Omental fat pad (tissue), 4 donors: ENCODE data around the gene MT1X. TPM values are rescaled to one million over a fixed set of nuclear protein-coding genes. Genes with fewer than 3 reads are reported as not detected.

Experiments
- ATAC-seq: fragments of 150-250 bp; one replicate; pipeline ENCODE4 v1.9.1; 2016; ENCODE audit warnings: mild to moderate bottlenecking, moderate library complexity; ENCODE audit not compliant: low FRiP score
- DNase-seq: peaks from one replicate; pipeline ENCODE4 v3.0.0-alpha.2; 2019; ENCODE audit warnings: low spot score
- total RNA-seq, 4 donors: library from RNA; depleted of rRNA; stranded (reverse); fragments of >200 nt; gene quantifications; one replicate each; pipeline ENCODE4 v1.1.0, GENCODE V29; 2016
- TF ChIP-seq, protein P1 (sequence below), 3 donors: fragments of 450-650 bp; IDR thresholded peaks; one replicate each; pipeline ENCODE4 v1.5.1; 2016 to 2017; ENCODE audit warnings: antibody characterized with exemption in 3 of 3, mild to moderate bottlenecking in 3 of 3, moderate library complexity in 2 of 3

Gene MT1X
- total RNA-seq: 1,000 to 10,000 TPM; 1,336 to 3,452 (median 1,838) TPM

GRCh38 chr16:56681939-56682702 lies at the start of gene MT1X:
TSS of gene MT1X (plus strand) at chr16:56682470. CDS start at chr16:56682541, 71 bp downstream.
- ATAC-seq: peak; percentile 93
- TF ChIP-seq, protein P1, sequence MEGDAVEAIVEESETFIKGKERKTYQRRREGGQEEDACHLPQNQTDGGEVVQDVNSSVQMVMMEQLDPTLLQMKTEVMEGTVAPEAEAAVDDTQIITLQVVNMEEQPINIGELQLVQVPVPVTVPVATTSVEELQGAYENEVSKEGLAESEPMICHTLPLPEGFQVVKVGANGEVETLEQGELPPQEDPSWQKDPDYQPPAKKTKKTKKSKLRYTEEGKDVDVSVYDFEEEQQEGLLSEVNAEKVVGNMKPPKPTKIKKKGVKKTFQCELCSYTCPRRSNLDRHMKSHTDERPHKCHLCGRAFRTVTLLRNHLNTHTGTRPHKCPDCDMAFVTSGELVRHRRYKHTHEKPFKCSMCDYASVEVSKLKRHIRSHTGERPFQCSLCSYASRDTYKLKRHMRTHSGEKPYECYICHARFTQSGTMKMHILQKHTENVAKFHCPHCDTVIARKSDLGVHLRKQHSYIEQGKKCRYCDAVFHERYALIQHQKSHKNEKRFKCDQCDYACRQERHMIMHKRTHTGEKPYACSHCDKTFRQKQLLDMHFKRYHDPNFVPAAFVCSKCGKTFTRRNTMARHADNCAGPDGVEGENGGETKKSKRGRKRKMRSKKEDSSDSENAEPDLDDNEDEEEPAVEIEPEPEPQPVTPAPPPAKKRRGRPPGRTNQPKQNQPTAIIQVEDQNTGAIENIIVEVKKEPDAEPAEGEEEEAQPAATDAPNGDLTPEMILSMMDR (IDR thresholded peaks at IDR 0.05): no peak
- peak; percentile 92 for DNase-seq

DNA sequence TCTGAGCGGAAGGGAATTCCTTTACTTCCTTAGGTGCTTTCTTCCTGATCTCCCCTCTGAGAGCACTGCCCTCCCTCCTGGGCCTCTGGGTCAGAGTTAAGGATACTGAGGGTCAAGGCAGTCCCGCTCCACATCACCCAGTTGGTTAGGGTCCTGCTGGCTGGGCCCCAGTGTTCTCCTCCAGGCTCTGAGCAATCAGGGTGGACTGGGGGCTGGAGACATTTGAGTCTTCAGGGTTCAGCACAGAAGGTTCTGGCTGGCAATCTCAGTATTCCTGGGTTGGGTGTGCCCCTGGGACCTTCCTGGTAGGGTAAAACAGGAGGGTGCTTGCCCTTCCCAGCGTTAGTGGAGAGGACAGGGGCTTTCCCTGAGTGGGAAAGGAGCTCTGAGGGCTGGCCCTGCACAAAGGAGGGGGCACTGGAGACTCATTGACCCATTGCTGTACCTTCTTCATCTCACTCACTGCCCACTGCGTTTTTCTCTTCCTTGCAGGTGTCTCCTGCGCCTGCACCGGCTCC lies 49.4 kb upstream of the MT1X start:
- ATAC-seq (peak; percentile 0), DNase-seq (no peak)
- TF ChIP-seq, protein P1 (IDR thresholded peaks at IDR 0.05): no peak

- TF ChIP-seq, protein P1 (IDR thresholded peaks at IDR 0.05): no peak
- DNase-seq (no peak), ATAC-seq (no peak)
Observed at GRCh38 chr16:56633535-56633934, 48.7 kb upstream of the MT1X start.

DNA sequence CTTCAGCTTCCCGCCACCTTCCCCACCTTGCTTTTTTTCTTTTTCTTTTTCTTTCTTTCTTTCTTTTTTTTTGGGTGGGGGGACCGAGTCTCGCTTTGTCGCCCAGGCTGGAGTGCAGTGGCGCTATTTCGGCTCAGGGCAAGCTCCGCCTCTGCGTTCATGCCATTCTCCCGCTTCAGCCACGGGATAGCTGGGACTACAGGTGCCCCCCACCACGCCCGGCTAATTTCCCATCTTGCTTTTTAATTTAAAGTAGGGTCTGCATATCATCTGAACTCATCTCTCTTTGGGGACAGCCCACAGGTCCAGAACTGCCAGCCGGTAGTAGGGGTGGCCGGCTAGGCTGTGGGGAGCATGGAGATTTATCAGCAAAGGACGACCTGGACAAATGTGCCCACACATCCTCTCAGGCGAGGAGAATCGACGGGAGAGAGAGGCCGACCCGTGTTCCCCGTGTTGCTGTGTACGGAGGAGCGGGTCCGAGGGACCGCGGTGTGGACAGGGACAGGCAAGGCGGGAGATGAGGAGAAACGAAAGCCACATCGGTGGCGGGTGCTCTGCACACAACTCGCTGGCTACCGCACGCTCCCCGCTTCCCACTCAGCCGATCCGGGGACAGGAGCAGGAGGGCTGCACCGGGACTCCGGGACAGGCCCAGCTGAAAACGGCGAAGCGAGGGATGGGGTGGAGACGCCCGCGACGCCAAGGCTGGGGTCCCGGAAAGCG lies 47.4 kb upstream of the MT1X start:
- TF ChIP-seq, protein P1 (IDR thresholded peaks at IDR 0.05): no peak
- no peak for DNase-seq

GRCh38 chr16:56635441-56635967 lies 46.8 kb upstream of the MT1X start:
- ATAC-seq (no peak), DNase-seq (no peak)
- TF ChIP-seq, protein P1 (IDR thresholded peaks at IDR 0.05): no peak

More for the DNA sequence above, 47.4 kb upstream of the MT1X start:
- no peak for ATAC-seq

- no peak for ATAC-seq
Observed at GRCh38 chr16:56636616-56637413, 45.5 kb upstream of the MT1X start.

More at GRCh38 chr16:56636616-56637413, 45.5 kb upstream of the MT1X start:
- no peak for DNase-seq
- TF ChIP-seq, protein P1 (IDR thresholded peaks at IDR 0.05): no peak
